ENCODE measurements around the gene YJU2. TPM values are rescaled to one million over a fixed set of nuclear protein-coding genes. Genes with fewer than 3 reads are reported as not detected.
"Not testable (repeated sequence)": the region's sequence is repeated elsewhere in the genome, so short reads cannot be mapped to it uniquely, and the experiment has no call there.

The YJU2 gene
- total RNA-seq, 6 donors from 2014 or later = 18.8 to 36.6 (median 25.4) TPM

DNA sequence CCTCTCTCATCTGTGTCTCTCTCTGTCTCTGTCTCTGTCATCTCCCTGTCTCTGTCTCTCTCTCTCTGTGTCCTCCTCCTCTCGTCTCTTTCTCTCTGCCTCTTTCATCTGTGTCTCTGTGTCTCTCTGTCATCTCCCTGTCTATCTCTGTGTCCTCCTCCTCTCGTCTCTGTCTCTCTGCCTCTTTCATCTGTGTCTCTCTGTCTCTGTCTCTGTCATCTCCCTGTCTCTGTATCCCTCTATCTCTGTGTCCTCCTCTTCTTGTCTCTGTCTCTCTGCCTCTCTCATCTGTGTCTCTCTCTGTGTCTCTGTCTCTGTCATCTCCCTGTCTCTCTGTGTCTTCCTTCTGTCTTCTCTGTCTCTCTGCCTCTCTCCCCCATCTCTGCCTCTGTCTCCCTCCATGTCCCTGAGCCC lies 18.1 kb upstream of the YJU2 start:
- H3K4me3 ChIP-seq = no peak overlapping the region
- peaks cover 5 to 11% (median 7%) of the 10 kb centered on the region in 4 donors for H3K4me1 ChIP-seq
- 58 to 61% methylated on average over 2 of the region's 2 CpGs for WGBS, 2 donors
- no peak for TF ChIP-seq POLR2AphosphoS5 (IDR thresholded peaks at IDR 0.05)
- no peak for DNase-seq
- H3K27ac ChIP-seq = peak overlapping the region in 1 of 4 donors; percentile 39
- no peak for ATAC-seq (ENCODE audit: low FRiP score in 2 of 2)
- no peaks in the 10 kb centered on the region for H3K9me3 ChIP-seq
- H3K27me3 ChIP-seq = peaks cover 0 to 17% (median 2%) of the 10 kb centered on the region in 4 donors
- no peaks in the 10 kb centered on the region for H3K36me3 ChIP-seq

- ATAC-seq (ENCODE audit: low FRiP score in 2 of 2) = peak in 1 of 2 donors; percentile 31
Observed at GRCh38 chr19:4229179-4229931, 17.5 kb upstream of the YJU2 start, which contains the start of gene EBI3. Gene EBI3 (plus strand): TSS chr19:4229523. CDS start chr19:4229551, 28 bp downstream.

DNA sequence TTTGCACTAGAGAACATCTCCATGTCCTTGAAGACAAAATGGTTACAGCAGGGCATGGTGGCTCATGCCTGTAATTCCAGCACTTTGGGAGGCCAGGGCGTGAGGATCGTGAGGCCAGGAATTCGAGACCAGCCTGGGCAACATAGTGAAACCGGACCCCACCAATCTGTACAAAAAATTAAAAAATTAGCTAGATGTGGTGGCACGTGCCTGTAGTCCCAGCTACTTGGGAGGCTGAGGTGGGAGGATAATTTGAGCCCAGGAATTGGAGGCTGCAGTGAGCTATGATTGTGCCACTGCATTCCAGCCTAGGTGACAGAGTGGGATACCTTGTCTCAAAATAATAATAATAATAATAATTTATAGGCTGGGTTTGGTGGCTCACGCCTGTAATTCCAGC lies 16.6 kb upstream of the YJU2 start:
- H3K9me3 ChIP-seq; DNase-seq; H3K36me3 ChIP-seq; H3K4me3 ChIP-seq; ATAC-seq (ENCODE audit: low FRiP score in 2 of 2); H3K27ac ChIP-seq: not testable (repeated sequence)
- WGBS, 2 donors = 84 to 91% methylated on average over 6 of the region's 6 CpGs
- peaks cover 0 to 17% (median 2%) of the 10 kb centered on the region in 4 donors for H3K27me3 ChIP-seq
- H3K4me1 ChIP-seq = peaks cover 5 to 11% (median 7%) of the 10 kb centered on the region in 4 donors

More at GRCh38 chr19:4229179-4229931, 17.5 kb upstream of the YJU2 start, which contains the start of gene EBI3:
- no peak for TF ChIP-seq EP300 (IDR thresholded peaks at IDR 0.05)
- TF ChIP-seq POLR2AphosphoS5 (IDR thresholded peaks at IDR 0.05) = no peak
- TF ChIP-seq POLR2A (IDR thresholded peaks at IDR 0.05) = no peak
- TF ChIP-seq, protein P1, sequence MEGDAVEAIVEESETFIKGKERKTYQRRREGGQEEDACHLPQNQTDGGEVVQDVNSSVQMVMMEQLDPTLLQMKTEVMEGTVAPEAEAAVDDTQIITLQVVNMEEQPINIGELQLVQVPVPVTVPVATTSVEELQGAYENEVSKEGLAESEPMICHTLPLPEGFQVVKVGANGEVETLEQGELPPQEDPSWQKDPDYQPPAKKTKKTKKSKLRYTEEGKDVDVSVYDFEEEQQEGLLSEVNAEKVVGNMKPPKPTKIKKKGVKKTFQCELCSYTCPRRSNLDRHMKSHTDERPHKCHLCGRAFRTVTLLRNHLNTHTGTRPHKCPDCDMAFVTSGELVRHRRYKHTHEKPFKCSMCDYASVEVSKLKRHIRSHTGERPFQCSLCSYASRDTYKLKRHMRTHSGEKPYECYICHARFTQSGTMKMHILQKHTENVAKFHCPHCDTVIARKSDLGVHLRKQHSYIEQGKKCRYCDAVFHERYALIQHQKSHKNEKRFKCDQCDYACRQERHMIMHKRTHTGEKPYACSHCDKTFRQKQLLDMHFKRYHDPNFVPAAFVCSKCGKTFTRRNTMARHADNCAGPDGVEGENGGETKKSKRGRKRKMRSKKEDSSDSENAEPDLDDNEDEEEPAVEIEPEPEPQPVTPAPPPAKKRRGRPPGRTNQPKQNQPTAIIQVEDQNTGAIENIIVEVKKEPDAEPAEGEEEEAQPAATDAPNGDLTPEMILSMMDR (IDR thresholded peaks at IDR 0.05) = no peak
- DNase-seq = peak; percentile 28 to 72
- H3K27me3 ChIP-seq = peaks cover 0 to 17% (median 2%) of the 10 kb centered on the region in 4 donors
- peak within 1 kb of the TSS in 1 of 4 donors; percentile 39 for H3K27ac ChIP-seq
- no peaks in the 10 kb centered on the region for H3K36me3 ChIP-seq
- peak within 1 kb of the TSS in 2 of 4 donors; percentile 20 to 21 for H3K4me3 ChIP-seq
- 15 to 20% methylated on average over 18 to 19 of the region's 19 CpGs for WGBS, 2 donors
- H3K4me1 ChIP-seq = peaks cover 5 to 11% (median 7%) of the 10 kb centered on the region in 4 donors
- no peaks in the 10 kb centered on the region for H3K9me3 ChIP-seq

GRCh38 chr19:4231521-4231920 lies 15.4 kb upstream of the YJU2 start:
- ATAC-seq (ENCODE audit: low FRiP score in 2 of 2); DNase-seq; H3K4me3 ChIP-seq; H3K27ac ChIP-seq; H3K36me3 ChIP-seq; H3K9me3 ChIP-seq: not testable (repeated sequence)
- Histone ChIP-seq H3K27me3 (peaks cover 0 to 17% (median 2%) of the 10 kb centered on the region in 4 donors), H3K4me1 (peaks cover 5 to 11% (median 7%) of the 10 kb centered on the region in 4 donors)
- WGBS, 2 donors = 82 to 87% methylated on average over 6 of the region's 6 CpGs

GRCh38 chr19:4232139-4232538 lies 14.7 kb upstream of the YJU2 start:
- ATAC-seq (ENCODE audit: low FRiP score in 2 of 2); H3K27ac ChIP-seq; H3K36me3 ChIP-seq; H3K9me3 ChIP-seq; H3K4me3 ChIP-seq; DNase-seq: not testable (repeated sequence)
- 80 to 89% methylated on average over 5 of the region's 5 CpGs for WGBS, 2 donors
- H3K4me1 ChIP-seq = peaks cover 5 to 11% (median 7%) of the 10 kb centered on the region in 4 donors
- peaks cover 0 to 17% (median 2%) of the 10 kb centered on the region in 4 donors for H3K27me3 ChIP-seq

GRCh38 chr19:4232614-4233281 lies 14.1 kb upstream of the YJU2 start:
- ATAC-seq (ENCODE audit: low FRiP score in 2 of 2) = no peak
- DNase-seq = no peak
- WGBS, 2 donors = 60 to 67% methylated on average over 6 to 13 of the region's 21 CpGs
- H3K9me3 ChIP-seq = no peaks in the 10 kb centered on the region
- H3K27ac ChIP-seq = no peak overlapping the region
- no peak overlapping the region for H3K4me3 ChIP-seq
- peaks cover 0 to 17% (median 2%) of the 10 kb centered on the region in 4 donors for H3K27me3 ChIP-seq
- H3K36me3 ChIP-seq = no peaks in the 10 kb centered on the region
- peaks cover 5 to 11% (median 7%) of the 10 kb centered on the region in 4 donors for H3K4me1 ChIP-seq
- TF ChIP-seq POLR2A (IDR thresholded peaks at IDR 0.05) (no peak), EP300 (IDR thresholded peaks at IDR 0.05) (no peak), POLR2AphosphoS5 (IDR thresholded peaks at IDR 0.05) (no peak)
- TF ChIP-seq, protein P1 (IDR thresholded peaks at IDR 0.05) = no peak

All from upper lobe of left lung (tissue), 6 donors.